ENCODE measurements around the gene SLIT1.

The SLIT1 gene

GRCh38 chr10:97080051-97080776 lies 105.5 kb downstream of the SLIT1 start:
- no peak for DNase-seq (ENCODE audit: low read depth in 3 of 3)

GRCh38 chr10:97079448-97079847 lies 106.3 kb downstream of the SLIT1 start:
- no peak for DNase-seq (ENCODE audit: low read depth in 3 of 3)

- DNase-seq (ENCODE audit: low read depth in 3 of 3), result no peak
Observed at GRCh38 chr10:97078938-97079445, 106.8 kb downstream of the SLIT1 start.

DNA sequence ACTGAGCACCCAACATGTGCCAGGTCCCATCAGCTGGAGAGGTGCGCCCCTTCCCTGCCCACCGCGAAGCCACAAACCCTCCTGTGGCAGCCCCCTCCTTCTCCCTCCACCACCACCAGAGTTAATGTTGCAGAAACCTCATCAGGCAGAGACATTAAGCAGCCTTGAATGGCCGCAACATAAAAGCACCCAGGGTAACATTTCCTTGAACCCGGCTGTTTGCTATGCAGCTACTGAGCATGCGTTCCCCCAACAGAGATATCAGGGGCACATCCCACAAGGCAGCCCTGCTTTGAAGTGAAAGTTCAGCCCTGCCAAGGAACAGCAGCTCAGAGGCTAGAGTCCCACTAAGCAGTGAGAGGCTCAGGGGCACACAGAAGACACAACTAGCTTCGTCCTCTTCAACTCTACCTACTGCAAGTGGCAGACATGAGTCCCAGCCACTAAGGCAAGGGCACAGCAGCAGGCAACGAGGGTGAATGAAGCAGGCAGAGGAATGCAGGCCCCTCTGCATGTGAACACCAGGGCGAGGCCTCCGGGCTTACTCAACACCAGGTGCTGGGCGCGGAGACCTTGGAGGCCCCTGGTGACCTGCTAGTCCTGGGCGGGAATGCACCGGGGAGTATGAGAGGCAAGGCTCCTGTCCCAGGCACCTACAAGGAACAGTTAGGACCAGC lies 107.4 kb downstream of the SLIT1 start:
- DNase-seq (ENCODE audit: low read depth in 3 of 3), result no peak

- no peak for DNase-seq (ENCODE audit: low read depth in 3 of 3)
Observed at GRCh38 chr10:97076781-97077180, 109.0 kb downstream of the SLIT1 start.

- DNase-seq (ENCODE audit: low read depth in 3 of 3), result no peak
Observed at GRCh38 chr10:97075961-97076525, 109.7 kb downstream of the SLIT1 start.

DNA sequence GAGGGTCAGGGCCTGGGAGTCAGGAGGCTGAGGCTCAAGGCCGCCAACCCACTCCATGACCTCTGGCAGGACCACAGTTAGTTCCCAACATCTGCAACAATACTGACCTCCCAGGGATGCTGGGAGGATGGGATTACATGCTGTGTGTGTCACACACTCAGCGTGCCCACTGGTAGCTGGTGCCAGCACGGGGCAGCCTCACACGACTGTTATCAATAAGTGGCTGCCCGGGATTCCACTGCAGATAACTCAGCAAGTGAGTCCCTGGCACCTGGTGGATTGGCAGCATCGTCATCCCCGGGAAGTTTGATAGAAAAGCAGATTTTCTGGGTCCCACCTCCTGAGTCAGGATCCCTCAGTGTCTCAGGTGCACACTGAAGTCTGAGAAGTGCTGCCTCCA lies 110.3 kb downstream of the SLIT1 start:
- DNase-seq (ENCODE audit: low read depth in 3 of 3), result no peak

DNA sequence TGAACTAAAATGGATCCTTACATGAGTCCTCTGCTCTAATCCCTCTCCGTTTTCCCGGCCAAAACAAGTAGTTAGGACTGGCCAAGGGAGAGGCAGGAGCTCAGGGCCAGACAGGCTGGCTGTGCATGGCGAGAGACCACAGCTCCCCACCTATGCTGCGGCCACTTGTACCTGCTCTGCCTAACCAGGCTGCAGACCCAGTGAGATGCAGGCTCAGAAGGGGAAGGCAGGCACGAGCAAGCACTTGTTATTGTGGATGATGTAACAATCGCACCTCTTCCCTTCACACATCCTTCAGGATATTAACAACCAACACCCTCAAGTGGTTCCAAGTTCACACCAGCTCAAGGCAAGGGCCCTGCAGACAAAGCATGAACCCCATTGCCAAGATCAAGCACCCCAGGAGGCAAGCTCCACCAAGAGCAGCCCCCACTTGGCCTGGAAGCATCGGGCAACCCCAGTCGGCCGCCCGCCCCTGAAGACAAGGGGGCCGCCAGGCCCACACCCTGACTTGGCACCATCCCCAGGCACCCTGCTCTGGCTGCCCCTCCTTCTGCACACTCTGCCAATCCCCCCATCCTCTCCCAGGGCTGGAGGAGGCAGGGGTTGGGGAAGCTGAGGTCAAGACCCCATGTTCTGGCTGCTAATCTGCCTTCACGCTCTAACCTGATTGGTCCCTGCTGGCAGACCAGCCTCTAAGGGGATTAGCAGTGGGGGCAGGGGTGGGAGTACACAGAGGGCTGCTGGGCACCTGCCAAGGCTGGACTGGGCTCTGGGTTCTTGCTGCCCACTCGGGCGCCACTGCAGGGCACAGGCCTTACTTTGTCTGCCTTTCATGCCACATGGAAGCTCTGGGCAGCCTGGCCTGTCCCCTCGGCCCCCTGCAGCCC lies 111.3 kb downstream of the SLIT1 start:
- no peak for DNase-seq (ENCODE audit: low read depth in 3 of 3)

DNA sequence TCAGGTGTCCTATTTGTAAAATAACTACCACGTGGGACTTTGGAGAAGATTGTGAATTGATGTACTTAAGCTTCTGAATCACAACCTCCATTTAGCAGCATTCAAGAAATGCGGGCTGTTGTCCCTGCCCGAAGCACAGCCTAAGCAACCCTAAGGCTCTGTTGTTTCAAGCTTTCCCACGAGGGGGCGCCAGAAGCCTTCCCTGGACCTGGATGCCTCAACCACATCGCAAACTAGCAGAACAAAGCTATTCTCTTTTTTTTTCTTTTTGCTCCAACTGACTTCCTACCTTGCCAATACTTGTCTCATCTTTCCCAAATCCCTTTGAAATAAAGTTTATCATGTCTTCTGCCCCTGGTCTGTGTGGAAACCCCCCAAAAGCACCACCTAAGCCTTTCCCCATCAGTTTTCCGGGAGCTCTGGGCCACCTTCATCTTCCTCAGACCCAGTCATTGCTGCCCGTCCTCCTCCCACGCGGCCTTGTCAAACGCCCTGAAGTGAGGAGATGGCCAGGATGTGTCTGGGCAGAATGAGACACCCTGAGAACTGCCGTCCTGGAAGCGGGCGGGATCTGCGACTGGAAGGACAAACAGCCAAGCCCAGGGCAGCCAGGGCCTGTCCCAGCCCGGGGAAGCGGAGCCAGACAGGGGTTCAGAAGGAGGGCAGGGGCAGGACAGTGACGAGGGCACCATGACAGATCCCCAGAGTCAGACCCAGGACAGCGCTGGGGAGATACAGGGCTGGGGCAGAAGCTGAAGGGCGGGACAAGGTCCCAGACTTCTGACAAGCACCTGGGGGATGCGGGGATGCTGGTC lies 112.7 kb downstream of the SLIT1 start:
- peak; percentile 61 to 78 (median 75) for DNase-seq (ENCODE audit: low read depth in 3 of 3)

GRCh38 chr10:97071496-97071895 lies 114.3 kb downstream of the SLIT1 start:
- no peak for DNase-seq (ENCODE audit: low read depth in 3 of 3)

DNA sequence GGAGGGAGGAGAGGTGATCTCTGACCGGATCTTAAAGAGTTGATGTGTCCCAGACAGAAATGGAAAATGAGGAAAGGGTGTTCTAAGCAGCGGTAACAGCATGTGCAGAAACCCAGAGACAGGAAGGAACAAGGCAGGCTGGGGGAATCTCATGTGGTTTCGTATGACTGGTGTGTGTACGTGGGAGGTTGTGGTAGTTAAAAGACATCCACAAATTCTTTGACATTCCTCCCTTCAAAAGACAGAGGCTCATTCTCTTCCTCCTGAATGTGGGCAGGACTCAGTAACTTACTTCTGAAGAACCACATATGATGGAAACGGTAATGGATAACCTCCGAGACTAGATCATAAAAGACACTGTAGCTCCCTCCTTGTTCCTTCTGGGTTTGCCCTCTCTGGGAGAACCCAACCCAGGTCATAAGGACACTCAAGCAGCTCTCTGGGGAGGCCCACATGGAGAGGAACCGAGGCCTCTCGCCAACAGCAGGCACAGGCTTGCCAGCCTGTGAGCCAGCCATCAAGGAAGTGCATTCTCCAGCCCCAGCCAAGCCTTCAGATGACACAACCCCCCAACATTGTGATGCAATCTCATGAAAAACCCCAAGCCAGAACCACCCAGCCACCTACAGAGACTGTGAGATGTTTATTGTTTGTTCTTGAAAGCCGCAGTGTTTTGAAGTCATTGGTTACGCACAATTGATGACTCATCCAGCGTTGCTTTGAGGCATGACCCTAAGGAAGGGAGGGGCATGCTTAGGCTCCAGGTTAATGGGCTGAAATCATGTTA lies 116.0 kb downstream of the SLIT1 start:
- DNase-seq (ENCODE audit: low read depth in 3 of 3), result peak in 2 of 3 donors; percentile 4 to 6

GRCh38 chr10:97069026-97069425 lies 116.7 kb downstream of the SLIT1 start:
- DNase-seq (ENCODE audit: low read depth in 3 of 3), result no peak

DNA sequence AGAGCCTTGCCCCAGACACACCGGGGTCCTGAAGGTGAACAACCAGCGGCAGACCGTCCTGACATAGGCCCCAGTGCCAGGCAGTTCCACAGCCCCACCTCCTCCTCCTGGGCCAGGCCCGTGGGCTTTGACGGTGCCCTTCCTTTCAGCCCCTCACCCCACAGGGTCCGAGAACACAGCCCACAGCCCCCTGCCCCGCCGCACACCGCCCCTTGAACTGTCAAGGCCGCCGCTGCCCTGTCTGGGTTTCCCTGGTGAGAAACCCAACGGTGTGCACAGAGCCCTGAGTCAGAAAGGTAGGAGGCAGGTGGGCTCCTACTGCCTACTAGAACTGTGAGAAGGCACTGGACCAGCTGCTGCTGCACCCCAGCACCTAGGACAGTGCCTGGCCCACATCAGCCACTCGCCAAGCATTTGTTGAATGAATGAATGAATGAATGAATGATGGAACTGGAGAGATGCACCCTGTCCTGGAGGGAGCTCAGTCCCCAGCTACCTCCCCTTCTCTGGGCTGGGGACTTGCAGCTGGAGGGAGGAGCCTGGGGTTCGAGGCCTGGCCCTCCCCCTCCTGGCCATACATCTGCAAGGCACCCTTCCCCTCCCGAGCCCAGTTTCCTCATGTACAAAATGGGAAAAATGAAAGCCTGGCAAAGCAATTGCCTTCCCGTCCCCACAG lies 117.9 kb downstream of the SLIT1 start:
- DNase-seq (ENCODE audit: low read depth in 3 of 3), result no peak

GRCh38 chr10:97066877-97067555 lies 118.7 kb downstream of the SLIT1 start:
- no peak for DNase-seq (ENCODE audit: low read depth in 3 of 3)

DNA sequence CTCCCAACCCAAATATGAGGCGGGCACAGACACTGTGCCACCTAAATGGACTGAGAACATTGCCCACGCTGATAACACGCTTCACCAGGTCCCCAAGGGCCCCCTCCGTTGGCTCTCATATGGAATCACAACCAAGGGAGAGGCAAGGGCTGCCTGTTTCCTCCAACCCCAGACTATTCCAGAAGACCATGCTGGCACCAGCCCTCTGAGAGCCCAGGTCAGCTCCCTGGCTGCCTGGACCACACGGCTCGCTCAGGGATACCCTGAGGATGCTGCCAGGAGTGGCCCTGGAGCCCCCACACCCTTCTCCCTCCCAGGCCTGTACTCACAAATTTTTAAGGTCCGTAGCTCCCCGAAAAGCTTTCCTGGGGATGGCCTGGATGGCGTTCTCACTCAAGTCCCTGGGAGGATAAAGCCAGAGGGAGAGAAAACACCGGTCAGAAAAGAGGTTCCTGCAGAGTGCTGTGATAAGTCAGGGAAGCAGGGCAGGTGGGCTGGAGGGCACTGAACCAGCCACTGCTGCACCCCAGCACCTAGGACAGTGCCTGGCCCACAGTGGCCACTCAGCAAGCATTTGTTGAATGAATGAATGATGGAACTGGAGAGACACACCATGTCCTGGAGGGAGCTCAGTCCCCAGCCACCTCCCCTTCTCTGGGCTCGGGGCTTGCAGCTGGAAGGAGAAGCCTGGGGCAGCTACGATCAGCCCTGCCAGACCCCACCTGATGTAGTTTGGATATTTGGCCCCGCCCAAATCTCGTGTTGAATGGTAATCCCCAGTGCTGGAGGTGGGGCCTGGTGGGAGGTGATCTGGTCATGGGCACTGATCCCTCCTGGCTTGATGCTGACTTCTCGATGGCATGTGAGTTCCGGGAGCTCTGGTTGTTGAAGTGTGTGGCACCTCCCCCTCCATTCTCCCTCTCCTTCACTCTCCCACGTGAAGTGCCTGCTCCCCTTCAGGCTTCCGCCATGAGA lies 119.8 kb downstream of the SLIT1 start:
- DNase-seq (ENCODE audit: low read depth in 3 of 3), result no peak

GRCh38 chr10:97065128-97065527 lies 120.6 kb downstream of the SLIT1 start:
- DNase-seq (ENCODE audit: low read depth in 3 of 3), result no peak

DNA sequence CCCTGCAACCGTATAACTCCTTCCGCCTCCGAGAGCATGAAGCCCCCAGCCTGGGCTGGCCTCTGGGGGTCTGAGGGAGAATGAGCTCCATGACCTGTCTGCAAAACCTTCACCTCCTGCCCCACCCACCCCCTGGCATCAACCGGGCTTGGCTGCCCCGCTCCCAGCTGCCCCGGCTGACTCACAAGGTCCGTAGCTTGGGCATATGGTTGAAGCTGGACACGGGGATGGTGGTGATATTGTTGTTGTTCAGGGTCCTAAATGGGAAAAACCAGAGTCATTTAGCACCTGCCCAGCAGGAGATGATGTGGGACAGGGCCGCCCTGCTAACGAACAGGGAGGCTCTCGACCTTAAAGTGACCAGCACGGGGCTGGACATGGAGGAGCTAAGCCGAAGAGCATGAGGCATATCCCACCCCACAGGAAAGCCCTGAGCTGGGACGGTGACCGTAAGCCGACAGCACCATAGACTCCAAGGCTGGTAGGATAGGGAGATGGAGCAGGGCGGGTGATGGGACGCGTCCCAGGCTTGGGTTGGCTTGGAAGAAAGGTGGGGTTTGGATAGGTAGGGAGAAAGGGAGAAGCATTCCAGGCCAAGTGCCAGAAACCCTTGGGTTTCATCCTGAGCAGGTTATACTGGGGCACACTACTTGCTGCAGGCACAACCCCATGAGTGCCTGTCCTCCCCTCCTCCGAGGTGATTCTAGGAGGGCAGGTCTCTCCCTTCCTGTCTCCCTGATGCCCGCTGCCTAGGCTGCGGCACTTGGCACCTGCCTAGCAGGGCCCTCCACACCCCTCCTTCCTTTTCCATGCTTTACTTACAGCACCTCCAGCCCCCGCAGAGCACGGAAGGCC lies 121.5 kb downstream of the SLIT1 start:
- DNase-seq (ENCODE audit: low read depth in 3 of 3), result no peak
